Nucleus accumbens (tissue), 56 donors: ENCODE data around the gene INO80.

ENCODE experiments used
- DNase-seq, 56 donors: peaks; one replicate each; lab custom pipeline; 2025; lab: John Stamatoyannopoulos, UW

Gene INO80

GRCh38 chr15:41048397-41048796, 67.7 kb downstream of the INO80 start:
- no peak for DNase-seq

DNA sequence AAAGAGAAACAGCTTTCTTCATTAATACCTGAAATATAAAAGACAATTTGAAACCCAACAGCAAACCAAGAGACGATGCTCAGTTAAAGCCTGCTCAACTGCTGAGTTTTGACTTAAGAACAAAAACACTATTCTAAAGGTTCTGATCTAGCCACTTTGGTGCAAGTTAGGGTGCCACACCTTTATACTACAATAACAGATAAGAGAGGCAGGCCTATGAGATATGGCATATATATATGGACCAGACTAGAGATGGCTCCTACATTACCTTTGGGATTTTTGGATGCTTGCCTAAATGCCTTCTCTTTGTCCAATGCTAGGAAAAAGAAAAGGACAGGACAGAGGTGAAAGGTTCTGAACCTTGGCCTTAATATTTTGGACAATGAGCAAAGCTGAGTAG, 68.6 kb downstream of the INO80 start:
- DNase-seq, result no peak

DNA sequence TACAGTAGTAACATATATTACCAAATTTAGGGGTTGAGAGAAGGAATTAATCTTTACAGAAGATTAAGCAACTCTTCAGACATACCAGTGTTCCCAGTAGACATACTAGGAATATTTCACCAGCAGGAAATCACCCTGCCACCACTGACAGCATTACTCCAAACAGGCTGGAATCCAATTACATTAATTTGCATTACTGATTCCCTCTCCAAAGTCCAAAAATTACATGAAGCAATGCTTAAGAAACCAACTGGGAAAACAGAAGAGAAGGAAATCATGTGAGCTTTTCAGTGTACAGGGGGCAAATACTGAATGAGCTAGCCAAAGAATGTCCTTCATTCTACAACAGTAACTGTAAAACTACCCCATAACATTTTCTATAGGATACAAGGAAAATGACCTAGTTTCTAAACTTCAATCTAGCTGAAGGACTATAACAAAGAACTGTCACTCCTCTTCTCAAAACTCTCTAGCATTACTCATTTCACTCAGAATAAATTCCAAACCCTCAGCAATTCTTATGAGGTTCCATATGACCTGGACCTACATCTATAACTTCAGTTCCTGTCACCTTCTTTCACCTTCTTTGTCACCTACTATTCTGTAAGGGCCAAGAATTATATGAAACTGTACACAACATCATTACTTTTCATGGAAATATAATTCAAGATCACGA, 72.7 kb downstream of the INO80 start:
- no peak for DNase-seq

- no peak for DNase-seq
These were observed 73.2 kb downstream of the INO80 start for GRCh38 chr15:41042851-41043250.

- DNase-seq, result no peak
These were observed 77.0 kb downstream of the INO80 start for GRCh38 chr15:41039121-41039520.

DNA sequence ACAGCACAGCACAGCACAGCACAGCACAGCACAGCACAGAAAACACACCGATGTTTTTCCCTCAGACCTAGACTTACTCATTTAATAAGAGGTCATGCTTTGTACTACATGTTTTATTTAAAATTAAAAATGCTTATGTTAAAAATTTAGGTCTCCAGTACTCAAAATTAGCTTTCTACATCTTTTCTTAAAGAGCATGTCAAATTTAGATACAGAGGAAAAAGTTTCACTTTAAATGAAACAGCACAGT, 84.1 kb downstream of the INO80 start:
- no peak for DNase-seq

- no peak for DNase-seq
These were observed 84.6 kb downstream of the INO80 start for GRCh38 chr15:41031232-41032078.

GRCh38 chr15:41028853-41029252, 87.2 kb downstream of the INO80 start:
- no peak for DNase-seq

GRCh38 chr15:41025393-41025792, 90.7 kb downstream of the INO80 start:
- no peak for DNase-seq

DNA sequence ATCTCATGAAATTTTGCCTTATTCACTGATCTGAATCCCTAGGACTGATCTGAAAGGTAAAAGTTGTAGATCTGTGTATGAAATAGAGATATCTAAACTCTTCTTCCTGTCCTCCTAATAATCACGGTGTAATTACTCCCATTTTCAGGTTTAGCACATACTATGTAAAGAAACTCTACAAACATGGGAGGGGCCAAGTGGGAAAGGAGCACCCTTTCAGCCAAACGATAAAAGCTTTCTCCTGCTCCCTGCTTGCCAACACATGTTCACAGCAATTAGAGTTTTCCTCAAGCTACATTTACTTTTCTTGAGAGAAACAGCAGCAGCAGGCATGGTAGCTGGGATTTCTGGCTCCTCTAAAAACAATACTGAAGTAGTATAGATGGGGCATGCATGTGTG, 91.2 kb downstream of the INO80 start:
- DNase-seq, result no peak

DNA sequence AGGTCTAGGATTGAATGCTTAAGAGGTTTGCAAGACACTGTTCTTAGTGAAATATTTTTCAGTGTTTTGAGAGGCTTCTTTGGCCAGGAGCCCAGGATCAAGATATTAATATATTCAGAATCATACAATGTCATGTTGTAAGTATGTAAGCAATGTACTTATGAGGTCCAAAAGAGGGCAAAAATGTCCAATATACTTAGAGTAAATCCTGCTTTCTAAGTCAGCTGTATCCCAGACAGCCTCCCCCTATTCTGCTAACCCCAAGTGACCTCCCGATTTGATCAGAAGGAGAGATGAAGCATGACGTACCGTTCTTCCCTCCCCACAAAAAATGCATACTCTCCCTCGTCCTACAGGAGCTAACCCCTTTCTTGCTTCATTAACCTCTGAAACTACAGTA, 91.9 kb downstream of the INO80 start:
- DNase-seq, result no peak

GRCh38 chr15:41022487-41023090, 93.5 kb downstream of the INO80 start:
- peak in 35 of 56 donors; percentile 1 to 53 (median 11) for DNase-seq

GRCh38 chr15:41020829-41021228, 95.3 kb downstream of the INO80 start:
- no peak for DNase-seq

- no peak for DNase-seq
These were observed 95.8 kb downstream of the INO80 start for GRCh38 chr15:41020311-41020710.

DNA sequence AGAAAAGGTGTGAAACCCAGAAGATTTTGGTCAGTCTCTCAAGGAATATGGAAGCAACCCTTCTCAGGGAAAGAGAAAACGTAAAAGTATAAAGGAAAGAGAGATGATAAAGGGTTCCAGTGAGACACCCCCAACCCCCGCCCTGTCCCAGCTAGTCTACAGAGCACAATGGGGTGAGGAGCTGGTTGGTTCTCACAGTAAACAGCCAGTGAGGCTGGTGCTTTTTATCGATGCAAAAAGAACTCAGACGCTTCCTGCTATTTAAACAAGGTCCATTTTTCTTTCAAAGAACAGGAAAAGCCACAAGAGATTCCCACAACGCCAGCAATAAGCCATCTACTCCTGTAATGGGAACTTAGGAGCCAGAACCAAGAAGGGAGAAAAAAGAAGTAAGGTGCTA, 96.9 kb downstream of the INO80 start:
- no peak for DNase-seq

DNA sequence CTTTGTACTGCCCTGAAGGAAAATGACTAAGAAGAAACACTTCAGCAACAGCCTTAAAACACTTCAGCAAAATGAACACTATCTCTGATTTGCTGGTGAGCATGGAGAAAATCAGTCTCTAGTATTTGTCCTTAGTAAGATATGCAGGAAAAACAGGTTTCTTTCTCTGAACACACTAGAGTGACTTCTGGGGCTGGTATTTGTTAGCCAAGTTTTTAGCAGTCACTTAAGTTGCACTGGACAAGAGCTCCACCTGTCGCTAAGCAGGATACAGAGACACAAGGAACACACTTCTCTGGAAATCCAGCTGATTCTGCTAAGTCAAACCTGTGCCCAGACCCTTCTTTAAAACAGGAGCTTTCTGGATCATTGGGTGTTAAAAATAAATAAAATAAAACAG, 97.5 kb downstream of the INO80 start:
- DNase-seq, result peak in 2 of 56 donors; percentile 4 to 7

GRCh38 chr15:41017066-41017735, 98.9 kb downstream of the INO80 start:
- DNase-seq, result peak in 1 of 56 donors; percentile 7

GRCh38 chr15:41013691-41014414, 102.2 kb downstream of the INO80 start:
- no peak for DNase-seq

DNA sequence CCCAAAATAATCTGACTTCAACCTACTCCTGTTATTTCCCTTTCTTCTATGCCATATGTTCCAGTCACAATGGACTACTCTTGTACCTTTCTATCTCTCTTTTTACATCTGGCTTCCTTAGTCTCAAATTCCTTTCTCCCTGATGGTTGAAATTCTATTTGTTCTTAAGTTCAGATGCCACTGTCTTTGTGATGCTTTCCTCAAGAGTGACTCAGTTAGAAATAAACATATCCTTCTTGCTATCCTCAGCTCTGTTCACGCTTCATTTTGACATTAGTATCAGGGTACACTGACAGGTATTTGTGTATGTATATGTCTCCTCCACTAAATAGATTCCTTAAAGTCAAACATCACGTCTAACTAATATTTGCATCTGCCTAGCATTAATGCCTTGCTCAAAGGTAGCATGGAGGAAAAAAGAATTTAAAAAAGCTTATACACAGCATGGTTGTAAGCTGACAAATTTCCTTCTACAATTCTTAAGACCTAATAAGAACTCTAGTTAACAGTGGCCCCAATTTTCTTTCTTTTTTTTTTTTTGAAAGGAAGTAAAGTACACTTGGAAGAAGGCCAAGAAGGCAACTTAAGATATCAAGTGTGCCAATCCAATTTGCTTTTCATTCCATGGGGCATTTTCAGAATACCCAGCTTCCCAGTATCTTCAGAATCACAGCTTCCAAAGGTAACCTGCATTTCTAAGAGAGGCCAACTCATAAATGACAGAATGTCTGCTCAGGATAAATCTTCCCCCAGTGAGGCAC, 104.8 kb downstream of the INO80 start:
- no peak for DNase-seq

GRCh38 chr15:41010345-41010744, 105.7 kb downstream of the INO80 start:
- no peak for DNase-seq
